ENCODE results near the gene PRKCZ.

DNA sequence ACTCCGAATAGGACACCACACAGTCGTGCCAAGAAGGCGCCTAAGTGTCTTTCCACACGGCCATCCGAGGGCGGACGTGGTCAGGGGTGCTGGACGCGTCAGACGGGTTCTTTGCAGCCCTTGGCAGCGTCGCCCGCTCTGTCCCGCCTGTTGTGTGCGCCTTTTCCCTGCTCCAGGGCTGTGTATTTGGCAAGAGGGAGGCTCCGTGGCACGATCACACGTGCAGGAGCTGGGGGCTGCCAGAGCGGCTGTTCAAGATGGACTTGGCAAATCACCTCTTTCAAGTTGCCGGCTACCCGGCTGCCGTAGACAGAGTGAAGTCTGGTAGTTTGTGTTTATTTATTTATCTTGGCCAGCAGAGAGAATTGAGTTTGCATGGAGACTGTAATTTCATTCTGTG lies 31.9 kb downstream of the PRKCZ start:
- no peak for TF ChIP-seq CTCF (IDR thresholded peaks at IDR 0.05; ENCODE audit: low read depth, low read length)
- TF ChIP-seq MYC (IDR thresholded peaks at IDR 0.05; ENCODE audit: low read depth, low read length) = no peak

Measured in NB4 (cell line).